Bronchial epithelial cell (primary cell): ENCODE data around the gene ATF3. TPM values are rescaled to one million over a fixed set of nuclear protein-coding genes. Genes with fewer than 3 reads are reported as not detected.

Experiments used
- DNase-seq: peaks from one replicate; pipeline ENCODE4 v3.0.0-alpha.2; 2010; ENCODE audit warnings: low read depth
- FAIRE-seq: peaks from 2 replicates; lab custom pipeline; 2011; peaks lifted over from hg19 to GRCh38; lab: Jason Lieb, UNC
- H3K27me3 ChIP-seq: 2 replicates; pipeline ENCODE4 v1.5.1; 2011; ENCODE audit warnings: low read length; ENCODE audit not compliant: control insufficient read depth, insufficient read depth
- H3K36me3 ChIP-seq: 2 replicates; pipeline ENCODE4 v1.5.1; 2011; ENCODE audit warnings: low read length; ENCODE audit not compliant: control insufficient read depth, insufficient read depth
- H3K4me3 ChIP-seq: 2 replicates; pipeline ENCODE4 v1.5.1; 2011; ENCODE audit warnings: mild to moderate bottlenecking, low read depth, low read length, control low read depth
- CTCF ChIP-seq: IDR thresholded peaks from 2 replicates; pipeline ENCODE4 v1.5.1; 2011; ENCODE audit warnings: mild to moderate bottlenecking, moderate library complexity, low read length, control low read depth, inconsistent platforms; ENCODE audit not compliant: insufficient read depth, severe bottlenecking
- total RNA-seq: library from RNA; depleted of rRNA; stranded (reverse); fragments of >200 nt; gene quantifications from 2 replicates; pipeline ENCODE4 v1.2.1, GENCODE V29; 2014

Gene ATF3
- total RNA-seq, 1 donor from 2014 or later = 19.2 TPM

- TF ChIP-seq CTCF = no peak
- DNase-seq (no peak), FAIRE-seq (no peak)
- no peaks in the 10 kb centered on the region for H3K36me3 ChIP-seq
- H3K4me3 ChIP-seq = no peak overlapping the region
- no peaks in the 10 kb centered on the region for H3K27me3 ChIP-seq
These were observed 33.8 kb upstream of the ATF3 start for GRCh38 chr1:212574732-212575131.

- FAIRE-seq (no peak), DNase-seq (no peak)
- Histone ChIP-seq H3K27me3 (no peaks in the 10 kb centered on the region), H3K4me3 (no peak overlapping the region), H3K36me3 (no peaks in the 10 kb centered on the region)
- no peak for TF ChIP-seq CTCF
These were observed 33.2 kb upstream of the ATF3 start for GRCh38 chr1:212575333-212575732.

GRCh38 chr1:212578041-212578440 is 30.5 kb upstream of the ATF3 start:
- no peak for DNase-seq
- no peak for FAIRE-seq
- H3K36me3 ChIP-seq = no peaks in the 10 kb centered on the region
- H3K27me3 ChIP-seq = no peaks in the 10 kb centered on the region
- no peak for TF ChIP-seq CTCF
- no peak overlapping the region for H3K4me3 ChIP-seq

DNA sequence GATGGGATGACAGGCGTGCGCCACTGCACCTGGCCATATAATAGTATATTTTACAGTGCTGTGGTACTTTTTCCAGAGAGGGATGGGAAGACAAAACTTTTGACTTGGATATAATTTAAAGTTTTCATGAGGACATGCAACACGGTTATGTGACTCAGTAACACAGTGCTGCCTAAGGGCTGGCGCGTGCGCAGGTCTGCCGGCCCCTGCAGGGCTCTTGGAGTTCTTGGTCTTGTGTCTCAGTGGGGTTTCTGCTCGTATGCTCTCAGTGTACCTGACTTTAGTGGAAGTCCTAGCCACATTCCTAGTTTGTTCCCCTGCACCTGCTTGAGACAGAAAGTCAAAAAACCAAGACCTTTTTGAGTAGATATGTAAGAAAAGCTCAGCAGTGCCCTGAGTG is 27.5 kb upstream of the ATF3 start:
- no peak for TF ChIP-seq CTCF
- DNase-seq = no peak
- FAIRE-seq = no peak

GRCh38 chr1:212582291-212582690 is 26.3 kb upstream of the ATF3 start:
- no peaks in the 10 kb centered on the region for H3K36me3 ChIP-seq
- no peak for TF ChIP-seq CTCF
- H3K27me3 ChIP-seq = peaks cover 2% of the 10 kb centered on the region
- no peak overlapping the region for H3K4me3 ChIP-seq
- DNase-seq = no peak
- no peak for FAIRE-seq

More for the DNA sequence above, 27.5 kb upstream of the ATF3 start:
- Histone ChIP-seq H3K27me3 (peaks cover 2% of the 10 kb centered on the region), H3K36me3 (no peaks in the 10 kb centered on the region), H3K4me3 (no peak overlapping the region)
